K562 (cell line): ENCODE measurements around the gene MRPL41. TPM values are rescaled to one million over a fixed set of nuclear protein-coding genes. Genes with fewer than 3 reads are reported as not detected.

Experiments used
- ATAC-seq: fragments of 200-7000 bp; cut with Tn5 transposase; 3 replicates; pipeline ENCODE4 v1.9.1; 2020; ENCODE audit warnings: moderate library complexity
- BruUV-seq: library from RNA; stranded (reverse); fragments of 400-500 nt; replicated peaks from 2 replicates; lab custom pipeline; 2021; lab: Mats Ljungman, UMichigan
- CTCF ChIA-PET: fragments of 300-600 bp; formaldehyde crosslinking; extraction: SDS; loops from one replicate; lab custom pipeline; 2021; ENCODE audit warnings: low intra/inter-chr PET ratio; lab: Yijun Ruan, JAX
- POLR2A ChIA-PET: fragments of 300-600, 350-650 bp; sonication (Branson Sonifier 250); formaldehyde crosslinking; extraction: SDS; loops from one replicate; lab custom pipeline; 2021; ENCODE audit warnings: antibody characterized with exemption, inconsistent platforms; lab: Yijun Ruan, JAX
- DNase-seq, 4 experiments: peaks; one replicate each; pipeline versions ENCODE4 v3.0.0 to v3.0.0-alpha.2; 2011 to 2018; ENCODE audit warnings: low spot score in 3 of 4, mixed read lengths in 3 of 4; ENCODE audit errors: extremely low read depth in 1 of 4
- FAIRE-seq: peaks from 2 replicates; lab custom pipeline; 2011; peaks lifted over from hg19 to GRCh38; lab: Jason Lieb, UNC
- H2AFZ ChIP-seq: 2 replicates; pipeline ENCODE4 v1.6.0; 2011; ENCODE audit warnings: low read depth, low read length, control low read depth, inconsistent platforms
- H3K27ac ChIP-seq: fragments of 200-600 bp; 3 replicates; pipeline ENCODE4 v1.8.0; 2011; ENCODE audit warnings: low read depth, mild to moderate bottlenecking, control low read depth, inconsistent platforms, low read length, moderate library complexity, mixed read lengths; ENCODE audit errors: extremely low read depth
- H3K27me3 ChIP-seq, 2 experiments: fragments of 300-600 bp in 1 of 2; 2 replicates in 1 of 2; 3 replicates in 1 of 2; pipeline versions ENCODE4 v1.6.0 to v1.8.0; 2011; ENCODE audit warnings: inconsistent platforms in 2 of 2, low read length in 2 of 2, mild to moderate bottlenecking in 1 of 2, mixed read lengths in 1 of 2, moderate library complexity in 1 of 2; ENCODE audit not compliant: control insufficient read depth in 2 of 2, insufficient read depth in 2 of 2
- H3K36me3 ChIP-seq: fragments of 300-600 bp; 3 replicates; pipeline ENCODE4 v1.8.0; 2011; ENCODE audit warnings: mild to moderate bottlenecking, low read length, inconsistent platforms; ENCODE audit not compliant: control insufficient read depth, insufficient read depth
- H3K4me1 ChIP-seq, 2 experiments: fragments of 200-600 bp in 1 of 2; replicated peaks in 1 of 2; 2 replicates in 1 of 2; 3 replicates in 1 of 2; pipeline versions ENCODE4 v1.5.1 to v1.8.0; 2011; ENCODE audit warnings: inconsistent platforms in 2 of 2, low read length in 2 of 2, mild to moderate bottlenecking in 1 of 2, mixed read lengths in 1 of 2, moderate library complexity in 1 of 2; ENCODE audit not compliant: control insufficient read depth in 2 of 2, insufficient read depth in 2 of 2
- H3K4me2 ChIP-seq: 2 replicates; pipeline ENCODE4 v1.6.1; 2011; ENCODE audit warnings: low read length, control low read depth, inconsistent platforms, mixed read lengths; ENCODE audit not compliant: insufficient read depth
- H3K4me3 ChIP-seq: fragments of 200-600 bp; sonication (generic), shearing (Covaris generic); 2 replicates; pipeline ENCODE4 v1.5.1; 2016; ENCODE audit warnings: control low read depth, inconsistent platforms
- H3K79me2 ChIP-seq: fragments of 200-600 bp; 3 replicates; pipeline ENCODE4 v1.8.0; 2011; ENCODE audit warnings: low read length, inconsistent platforms; ENCODE audit not compliant: control insufficient read depth, insufficient read depth
- H3K9ac ChIP-seq, 2 experiments: 2 replicates each; pipeline versions ENCODE4 v1.6.0 to v1.6.1; 2011; ENCODE audit warnings: low read depth in 2 of 2, low read length in 2 of 2, control low read depth in 1 of 2, inconsistent platforms in 1 of 2, mild to moderate bottlenecking in 1 of 2, mixed read lengths in 1 of 2; ENCODE audit not compliant: insufficient read depth in 1 of 2
- H3K9me1 ChIP-seq: one replicate; pipeline ENCODE4 v1.6.0; 2011; ENCODE audit warnings: inconsistent platforms, mild to moderate bottlenecking, low read length, moderate library complexity; ENCODE audit not compliant: control insufficient read depth, insufficient read depth
- H3K9me3 ChIP-seq: replicated peaks from 2 replicates; pipeline ENCODE4 v1.5.1; 2011; ENCODE audit warnings: low read depth, low read length, inconsistent platforms; ENCODE audit not compliant: control insufficient read depth, insufficient read depth
- H4K20me1 ChIP-seq: replicated peaks from 2 replicates; pipeline ENCODE4 v1.6.1; 2011; ENCODE audit warnings: low read length, inconsistent platforms, mixed read lengths; ENCODE audit not compliant: control insufficient read depth, insufficient read depth
- E2F6 ChIP-seq, 2 experiments: IDR thresholded peaks; 2 replicates each; pipeline ENCODE4 v1.6.1; 2011; ENCODE audit warnings: borderline replicate concordance in 1 of 2, control low read depth in 1 of 2, low read depth in 1 of 2, low read length in 1 of 2, mild to moderate bottlenecking in 1 of 2, mixed read lengths in 1 of 2, moderate library complexity in 1 of 2; ENCODE audit not compliant: insufficient read depth in 1 of 2, insufficient read length in 1 of 2, poor library complexity in 1 of 2, severe bottlenecking in 1 of 2; ENCODE audit errors: extremely low read depth in 1 of 2
- FOXK2 ChIP-seq, 2 experiments: fragments of 450-650 bp; IDR thresholded peaks in 1 of 2; conservative IDR thresholded peaks in 1 of 2; 2 replicates each; pipeline ENCODE4 v1.6.1; 2016; ENCODE audit warnings: low read depth in 2 of 2, mild to moderate bottlenecking in 1 of 2
- MBD1 ChIP-seq: fragments of 250-450 bp; sonication (Bioruptor Pico); IDR thresholded peaks from 2 replicates; pipeline ENCODE4 v1.8.0; 2022; ENCODE audit warnings: inconsistent platforms
- MLLT1 ChIP-seq, 2 experiments: fragments of 450-650 bp; IDR thresholded peaks; 2 replicates each; pipeline ENCODE4 v1.6.1; 2016
- OTX1 ChIP-seq: fragments of 450-650 bp; formaldehyde crosslinking; IDR thresholded peaks from 2 replicates; pipeline ENCODE4 v1.4.0; 2022; ENCODE audit warnings: mild to moderate bottlenecking
- PHF20 ChIP-seq: fragments of 450-650 bp; IDR thresholded peaks from 2 replicates; pipeline ENCODE4 v1.6.1; 2018; ENCODE audit not compliant: partially characterized antibody
- RBM25 ChIP-seq: fragments of 200-400 bp; formaldehyde crosslinking; IDR thresholded peaks from 2 replicates; pipeline ENCODE4 v1.6.1; 2018; ENCODE audit warnings: low read length, low read depth, moderate library complexity; ENCODE audit not compliant: severe bottlenecking
- SRSF1 ChIP-seq: fragments of 200-400 bp; formaldehyde crosslinking; IDR thresholded peaks from 2 replicates; pipeline ENCODE4 v1.6.1; 2017; ENCODE audit warnings: mild to moderate bottlenecking, low read depth, low read length, moderate library complexity
- ZBTB7A ChIP-seq: IDR thresholded peaks from 2 replicates; pipeline ENCODE4 v1.6.1; 2011; ENCODE audit warnings: low read depth, mild to moderate bottlenecking, low read length, moderate library complexity, borderline replicate concordance; ENCODE audit not compliant: control insufficient read depth
- ZFX ChIP-seq: sonication (generic); formaldehyde crosslinking; IDR thresholded peaks from 2 replicates; pipeline ENCODE4 v1.8.0; 2022; ENCODE audit warnings: mild to moderate bottlenecking, missing genetic modification reagents, moderate library complexity
- ZNF592 ChIP-seq: fragments of 450-650 bp; IDR thresholded peaks from 2 replicates; pipeline ENCODE4 v1.6.1; 2017; ENCODE audit warnings: antibody characterized with exemption, mild to moderate bottlenecking
- WGBS: fragments of 100-300 bp; shearing (Covaris generic); methylation state at CpG from one replicate; pipeline ENCODE4 v1.1.6; 2016; ENCODE audit warnings: low coverage, mixed read lengths; ENCODE audit not compliant: insufficient coverage; ENCODE audit errors: missing lambda C conversion rate; 5-methylcytosine and 5-hydroxymethylcytosine counted together
- in situ Hi-C: fragments of 300-500 bp; cut with MboI; formaldehyde crosslinking; loops from 4 replicates; pipeline ENCODE4 v1.15.0; 2018; ENCODE audit warnings: inconsistent platforms, mixed read lengths
- intact Hi-C: fragments of 100-400 bp; cut with micrococcal nuclease; formaldehyde crosslinking; loops from 2 replicates; pipeline ENCODE4 v1.14.2; 2022
- polyA plus RNA-seq, 8 experiments: library from polyadenylated mRNA; depleted of rRNA in 4 of 8; stranded (reverse) in 5 of 8; unstranded in 3 of 8; fragments of >200 nt; fragmentation: Nextera tagmentation in 2 of 8; fragmentation: Illumina TruSeq in 1 of 8; extraction: Ambion mirVana in 2 of 8; extraction: Trizol in 1 of 8; gene quantifications; 2 replicates each; pipeline versions ENCODE4 v1.2.1 to v1.2.3, GENCODE V29; 2011 to 2014; ENCODE audit warnings: inconsistent platforms in 1 of 8, missing spikeins in 1 of 8
- total RNA-seq, 7 experiments: library from RNA; depleted of rRNA in 6 of 7; stranded (reverse); fragments of >200 nt in 6 of 7; fragmentation: Illumina TruSeq in 2 of 7; extraction: Trizol in 2 of 7; gene quantifications; 2 replicates each; pipeline versions ENCODE4 v1.2.1 to v1.2.3, GENCODE V29; 2011 to 2021; ENCODE audit warnings: low replicate concordance in 1 of 7

MRPL41 gene
- total and polyA plus RNA-seq, 9 of the 15 experiments (the other 6 are each of a cell fraction or from before 2014, with no cell fraction given) = 2.6 to 259 (median 21.6) TPM

DNA sequence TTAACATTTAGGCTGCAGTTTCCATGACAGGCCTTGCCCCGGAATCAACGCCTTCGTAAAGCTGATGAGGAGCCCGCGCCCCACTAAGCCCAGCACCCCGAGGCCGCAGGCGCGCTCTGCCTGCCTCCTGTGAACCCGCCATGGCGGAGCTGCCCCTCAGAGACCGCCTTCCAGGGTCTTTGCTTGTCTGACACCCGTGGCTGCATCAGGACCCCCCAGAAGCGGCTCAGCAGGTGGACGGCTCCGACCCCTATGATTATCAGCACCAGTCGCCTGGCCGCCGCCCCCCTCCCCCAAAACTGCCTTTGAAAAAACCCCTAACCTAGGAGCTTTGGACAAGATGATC is 27.6 kb downstream of the MRPL41 start:
- Histone ChIP-seq H3K79me2 (peaks cover 44% of the 10 kb centered on the region), H3K4me1 (peaks cover 27 to 66% of the 10 kb centered on the region in 2 experiments), H3K4me3 (peak overlapping the region; percentile 100), H3K9me1 (peaks cover 15% of the 10 kb centered on the region), H2AFZ (peak overlapping the region; percentile 82), H3K4me2 (peak overlapping the region; percentile 96), H3K9ac (peak overlapping the region; percentile 92 to 99), H3K27me3 (no peaks in the 10 kb centered on the region), H3K36me3 (peaks cover 76% of the 10 kb centered on the region), H3K9me3 (no peaks in the 10 kb centered on the region), H3K27ac (peak overlapping the region; percentile 76), H4K20me1 (peaks cover 4% of the 10 kb centered on the region; the same call in 1 of the 2 replicates)
- CTCF ChIA-PET = interaction anchor here (0.6 to 1.0 kb wide), 2 partner anchors 28 to 44 kb away, joined by 3 to 4 read pairs; partner anchors contain the start of gene MRPL41
- POLR2A ChIA-PET = interaction anchor here (0.7 to 1.2 kb wide), 3 partner anchors 8 to 24 kb away, joined by 3 to 6 read pairs (median 3); no protein-coding TSS in a partner anchor
- BruUV-seq = TSS peak; percentile 83
- DNase-seq = no peak
- no peak for FAIRE-seq
- ATAC-seq = peak; percentile 42; the same call in 1 of the 3 replicates
- 15% methylated on average over 19 of the region's 19 CpGs for WGBS
- in situ Hi-C loops (no loop called here), intact Hi-C loops (no loop called here)
- TF ChIP-seq ZNF592 = 0 out of 2 replicates have a peak, but pooled peaks have one; percentile 8
- TF ChIP-seq MBD1 (CRISPR knock-in tag) = no peak
- no peak for TF ChIP-seq PHF20
- 0 out of 4 replicates have a peak, but pooled peaks of 1 of the 2 experiments have one; percentile 2 for TF ChIP-seq FOXK2 (conservative IDR thresholded peaks at IDR 0.05 in 1 of 2, IDR thresholded peaks at IDR 0.05 in 1 of 2; ENCODE audit: low read depth in 2 of 2)
- 0 out of 2 replicates have a peak, but pooled peaks have one; percentile 2 for TF ChIP-seq ZBTB7A
- TF ChIP-seq MLLT1 (IDR thresholded peaks at IDR 0.05) = 0 out of 4 replicates have a peak, but pooled peaks of 1 of the 2 experiments have one; percentile 1
- no peak for TF ChIP-seq OTX1 (CRISPR knock-in tag)
- 0 out of 2 replicates have a peak, but pooled peaks have one; percentile 10 for TF ChIP-seq SRSF1
- TF ChIP-seq E2F6 (IDR thresholded peaks at IDR 0.05; ENCODE audit: borderline replicate concordance in 1 of 2, extremely low read depth in 1 of 2, insufficient read depth in 1 of 2, insufficient read length in 1 of 2, low read depth in 1 of 2, low read length in 1 of 2, poor library complexity in 1 of 2, severe bottlenecking in 1 of 2) = peak in 1 of 2 experiments; percentile 5
- TF ChIP-seq RBM25 = no peak
- TF ChIP-seq ZFX = peak; percentile 82; the same call in 1 of the 2 replicates
